ENCODE results near the gene MRPS2. TPM values are rescaled to one million over a fixed set of nuclear protein-coding genes. Genes with fewer than 3 reads are reported as not detected.

MRPS2 gene
- polyA plus RNA-seq, 1 donor (not counting 4 experiments of a cell fraction or from before 2014, with no cell fraction given): 44.7 TPM

DNA sequence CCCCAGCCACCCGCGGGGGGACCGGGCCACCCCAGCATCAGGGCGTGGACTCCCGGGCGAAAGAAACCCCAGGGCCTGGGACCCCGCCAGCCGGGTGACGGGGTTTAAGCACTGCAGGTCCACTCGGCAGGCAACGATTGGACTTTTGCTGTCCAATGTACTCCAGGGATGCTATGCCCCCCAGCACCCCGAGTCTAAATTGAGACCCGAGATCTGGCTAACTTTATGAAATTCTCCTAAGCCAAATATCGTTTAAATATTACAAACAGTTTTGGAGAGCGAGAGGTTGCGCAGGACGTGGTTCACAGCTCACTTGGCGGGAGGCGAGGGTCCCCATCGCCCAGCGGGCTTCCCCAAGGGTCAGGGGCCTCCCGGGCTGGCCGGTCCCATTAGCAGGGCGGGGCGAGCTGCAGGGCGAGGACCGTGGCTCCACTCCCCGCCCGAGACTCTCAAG lies 384 bp upstream of the MRPS2 start:
- Histone ChIP-seq H3K9me3 (ENCODE audit: control insufficient read depth, low read depth, low read length) (no peaks in the 10 kb centered on the region), H3K27me3 (ENCODE audit: control insufficient read depth, extremely low read depth, insufficient read depth, low read length) (no peaks in the 10 kb centered on the region), H4K20me1 (ENCODE audit: control insufficient read depth, extremely low read depth, insufficient read depth, low read length) (peaks cover 5% of the 10 kb centered on the region), H3K27ac (ENCODE audit: control insufficient read depth, insufficient read depth, low read length) (peak overlapping the region; percentile 78), H3K79me2 (ENCODE audit: control insufficient read depth, insufficient read depth, low read length) (peaks cover 31% of the 10 kb centered on the region), H3K4me3 (ENCODE audit: control insufficient read depth in 2 of 3, extremely low read depth in 1 of 3, insufficient read depth in 2 of 3, low read depth in 1 of 3, low read length in 3 of 3) (peak overlapping the region; percentile 84 to 93 (median 84)), H3K36me3 (ENCODE audit: control insufficient read depth in 2 of 2, extremely low read depth in 1 of 2, insufficient read depth in 2 of 2, low read length in 2 of 2) (peaks cover 20% of the 10 kb centered on the region in 2 experiments), H3K9ac (ENCODE audit: control insufficient read depth, extremely low read depth, insufficient read depth, low read length) (peak overlapping the region; percentile 90), H3K4me2 (ENCODE audit: control insufficient read depth, extremely low read depth, insufficient read depth, low read depth, low read length) (peak overlapping the region; percentile 96), H2AFZ (ENCODE audit: control insufficient read depth, low read length) (peak overlapping the region; percentile 86), H3K9me1 (ENCODE audit: control insufficient read depth, extremely low read depth, insufficient read depth, low read length) (no peaks in the 10 kb centered on the region), H3K4me1 (ENCODE audit: control insufficient read depth, extremely low read depth, insufficient read depth, low read length) (peaks cover 14% of the 10 kb centered on the region)
- no peak for FAIRE-seq
- dilution Hi-C loops (cut with MboI; ENCODE audit: extremely low pct_ligation_motif_present, low sequenced_read_pairs): no loop called here
- no peak for DNase-seq (ENCODE audit: low read depth, low spot score)
- no peak for TF ChIP-seq EZH2 (IDR thresholded peaks at IDR 0.05; ENCODE audit: low read length)
- TF ChIP-seq, protein P1, sequence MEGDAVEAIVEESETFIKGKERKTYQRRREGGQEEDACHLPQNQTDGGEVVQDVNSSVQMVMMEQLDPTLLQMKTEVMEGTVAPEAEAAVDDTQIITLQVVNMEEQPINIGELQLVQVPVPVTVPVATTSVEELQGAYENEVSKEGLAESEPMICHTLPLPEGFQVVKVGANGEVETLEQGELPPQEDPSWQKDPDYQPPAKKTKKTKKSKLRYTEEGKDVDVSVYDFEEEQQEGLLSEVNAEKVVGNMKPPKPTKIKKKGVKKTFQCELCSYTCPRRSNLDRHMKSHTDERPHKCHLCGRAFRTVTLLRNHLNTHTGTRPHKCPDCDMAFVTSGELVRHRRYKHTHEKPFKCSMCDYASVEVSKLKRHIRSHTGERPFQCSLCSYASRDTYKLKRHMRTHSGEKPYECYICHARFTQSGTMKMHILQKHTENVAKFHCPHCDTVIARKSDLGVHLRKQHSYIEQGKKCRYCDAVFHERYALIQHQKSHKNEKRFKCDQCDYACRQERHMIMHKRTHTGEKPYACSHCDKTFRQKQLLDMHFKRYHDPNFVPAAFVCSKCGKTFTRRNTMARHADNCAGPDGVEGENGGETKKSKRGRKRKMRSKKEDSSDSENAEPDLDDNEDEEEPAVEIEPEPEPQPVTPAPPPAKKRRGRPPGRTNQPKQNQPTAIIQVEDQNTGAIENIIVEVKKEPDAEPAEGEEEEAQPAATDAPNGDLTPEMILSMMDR (optimal IDR thresholded peaks at IDR 0.05 in 1 of 3, IDR thresholded peaks at IDR 0.05 in 1 of 3, conservative IDR thresholded peaks at IDR 0.05 in 1 of 3; ENCODE audit: extremely low read depth in 1 of 3, insufficient read depth in 2 of 3, low read length in 3 of 3): no peak

DNA sequence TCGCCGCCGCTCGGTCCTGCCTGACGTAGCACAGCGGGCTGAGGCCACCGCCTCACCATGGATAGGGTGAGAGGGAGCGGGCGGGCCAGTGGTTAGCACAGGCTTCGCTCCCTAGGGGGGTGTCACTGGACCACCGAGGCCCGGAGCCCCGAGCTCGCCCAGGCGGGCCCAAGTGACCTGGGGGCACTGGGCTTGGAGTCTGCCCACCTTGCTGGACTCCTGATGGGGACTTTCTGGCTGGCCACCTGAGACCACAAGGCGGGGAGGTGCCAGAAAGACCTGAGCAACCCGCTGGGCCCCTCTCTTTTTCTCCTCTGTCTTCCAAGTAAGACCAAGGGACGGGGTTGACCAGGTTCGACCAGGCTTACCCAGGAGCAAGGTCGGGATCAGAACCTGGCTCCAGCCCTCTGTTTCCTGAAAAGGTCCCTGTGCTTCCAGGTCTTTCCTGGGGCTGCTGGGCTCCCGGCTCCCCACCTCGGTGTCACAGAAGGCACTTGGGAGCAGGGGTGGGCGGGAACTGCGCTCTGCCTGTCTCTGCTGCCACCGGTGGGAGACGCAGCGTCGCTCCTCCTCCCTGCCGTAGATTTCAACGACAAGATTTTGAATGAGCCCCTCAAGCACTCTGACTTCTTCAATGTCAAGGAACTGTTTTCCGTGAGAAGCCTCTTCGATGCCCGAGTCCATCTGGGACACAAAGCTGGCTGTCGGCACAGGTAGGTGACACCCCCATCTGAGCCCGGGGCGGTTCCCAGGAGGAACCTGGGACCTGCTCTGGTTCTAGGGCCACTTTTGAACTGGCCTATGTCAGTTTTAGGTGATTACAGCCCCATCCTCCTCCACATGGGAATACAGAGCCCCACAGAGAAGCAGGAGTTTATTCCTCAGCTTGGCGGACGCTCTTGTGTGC lies 1.0 kb downstream of the MRPS2 start:
- TF ChIP-seq, protein P1 (optimal IDR thresholded peaks at IDR 0.05 in 1 of 3, IDR thresholded peaks at IDR 0.05 in 1 of 3, conservative IDR thresholded peaks at IDR 0.05 in 1 of 3; ENCODE audit: extremely low read depth in 1 of 3, insufficient read depth in 2 of 3, low read length in 3 of 3): no peak
- TF ChIP-seq EZH2 (IDR thresholded peaks at IDR 0.05; ENCODE audit: low read length): no peak
- peaks cover 31% of the 10 kb centered on the region for H3K79me2 ChIP-seq (ENCODE audit: control insufficient read depth, insufficient read depth, low read length)
- peaks cover 5% of the 10 kb centered on the region for H4K20me1 ChIP-seq (ENCODE audit: control insufficient read depth, extremely low read depth, insufficient read depth, low read length)
- peaks cover 14% of the 10 kb centered on the region for H3K4me1 ChIP-seq (ENCODE audit: control insufficient read depth, extremely low read depth, insufficient read depth, low read length)
- peak overlapping the region; percentile 90 for H3K9ac ChIP-seq (ENCODE audit: control insufficient read depth, extremely low read depth, insufficient read depth, low read length)
- H2AFZ ChIP-seq (ENCODE audit: control insufficient read depth, low read length): peak overlapping the region; percentile 77
- H3K27me3 ChIP-seq (ENCODE audit: control insufficient read depth, extremely low read depth, insufficient read depth, low read length): no peaks in the 10 kb centered on the region
- dilution Hi-C loops (cut with MboI; ENCODE audit: extremely low pct_ligation_motif_present, low sequenced_read_pairs): no loop called here
- peak overlapping the region; percentile 93 for H3K4me2 ChIP-seq (ENCODE audit: control insufficient read depth, extremely low read depth, insufficient read depth, low read depth, low read length)
- no peaks in the 10 kb centered on the region for H3K9me3 ChIP-seq (ENCODE audit: control insufficient read depth, low read depth, low read length)
- H3K36me3 ChIP-seq (ENCODE audit: control insufficient read depth in 2 of 2, extremely low read depth in 1 of 2, insufficient read depth in 2 of 2, low read length in 2 of 2): peaks cover 21 to 24% of the 10 kb centered on the region in 2 experiments
- H3K9me1 ChIP-seq (ENCODE audit: control insufficient read depth, extremely low read depth, insufficient read depth, low read length): no peaks in the 10 kb centered on the region
- DNase-seq (ENCODE audit: low read depth, low spot score) (no peak), FAIRE-seq (no peak)
- H3K27ac ChIP-seq (ENCODE audit: control insufficient read depth, insufficient read depth, low read length): peak overlapping the region; percentile 78
- H3K4me3 ChIP-seq (ENCODE audit: control insufficient read depth in 2 of 3, extremely low read depth in 1 of 3, insufficient read depth in 2 of 3, low read depth in 1 of 3, low read length in 3 of 3): peak overlapping the region; percentile 84 to 93 (median 84)

Data from keratinocyte (primary cell).